ENCODE measurements around the gene CD3E.

The CD3E gene

DNA sequence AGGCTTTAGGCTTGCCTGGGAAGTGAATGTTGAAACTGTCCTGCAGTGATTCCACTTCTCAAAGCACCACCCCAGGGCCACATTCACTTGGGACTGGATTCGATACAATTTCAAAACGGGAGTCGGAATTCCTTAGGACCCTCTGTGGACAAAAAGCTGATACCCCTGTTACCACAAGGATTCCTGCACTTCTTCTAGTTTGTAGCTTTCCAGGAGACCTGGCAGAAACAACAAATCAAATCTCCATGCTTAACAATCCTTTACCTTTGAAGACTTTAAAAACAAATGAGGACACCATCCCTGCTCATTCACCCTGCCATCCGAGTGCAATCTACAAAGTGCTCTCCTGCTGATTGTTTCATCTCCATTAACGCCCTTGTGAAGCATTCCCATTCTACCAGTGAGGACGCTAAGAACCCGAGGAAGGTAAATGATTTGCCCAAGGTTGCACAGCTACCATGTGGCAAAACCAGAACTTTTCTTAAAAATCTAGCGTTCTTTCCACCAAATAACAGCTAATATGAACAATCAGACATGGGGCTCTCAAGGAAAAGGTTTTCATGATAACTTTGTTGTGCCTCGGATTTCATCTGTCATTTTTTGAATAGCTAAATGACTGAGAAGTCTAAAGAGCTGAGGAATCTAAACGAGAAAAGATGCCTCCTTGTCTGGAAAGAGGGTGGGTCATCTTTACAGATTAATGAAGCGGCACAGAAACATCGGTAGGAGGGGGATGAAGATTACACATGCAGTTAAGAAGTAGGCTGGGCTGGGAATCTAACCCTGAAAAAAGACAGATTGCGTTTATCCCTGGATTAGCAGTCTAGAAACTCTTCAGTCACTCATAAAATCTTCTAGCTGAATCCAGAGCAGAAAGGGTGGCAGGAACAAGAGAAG, 39.7 kb upstream of the CD3E start:
- peak; percentile 44 for DNase-seq (ENCODE audit: low read depth)
- H3K4me3 ChIP-seq (ENCODE audit: low read length), result peak overlapping the region; percentile 91

DNA sequence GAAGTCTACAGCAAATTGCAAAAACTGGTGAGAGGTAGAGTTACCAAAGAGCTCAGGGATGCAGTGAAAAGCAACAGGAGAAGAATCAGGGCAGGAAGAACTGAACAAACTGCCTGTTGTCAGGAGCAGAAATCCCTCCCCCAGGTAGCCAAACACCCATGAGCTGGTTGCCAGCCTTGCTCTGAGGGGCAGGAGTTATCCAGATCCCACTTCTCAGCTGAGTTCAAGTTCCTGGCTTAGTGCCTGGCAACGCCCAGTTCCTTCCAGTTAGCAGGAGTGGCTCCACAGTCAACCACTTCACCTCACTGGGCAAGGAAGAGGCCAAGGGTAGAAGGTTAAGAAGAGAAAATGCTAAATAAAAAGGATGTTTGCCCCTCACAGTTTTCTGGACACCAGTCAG, 38.6 kb upstream of the CD3E start:
- peak overlapping the region; percentile 91 for H3K4me3 ChIP-seq (ENCODE audit: low read length)
- TF ChIP-seq, protein P1, sequence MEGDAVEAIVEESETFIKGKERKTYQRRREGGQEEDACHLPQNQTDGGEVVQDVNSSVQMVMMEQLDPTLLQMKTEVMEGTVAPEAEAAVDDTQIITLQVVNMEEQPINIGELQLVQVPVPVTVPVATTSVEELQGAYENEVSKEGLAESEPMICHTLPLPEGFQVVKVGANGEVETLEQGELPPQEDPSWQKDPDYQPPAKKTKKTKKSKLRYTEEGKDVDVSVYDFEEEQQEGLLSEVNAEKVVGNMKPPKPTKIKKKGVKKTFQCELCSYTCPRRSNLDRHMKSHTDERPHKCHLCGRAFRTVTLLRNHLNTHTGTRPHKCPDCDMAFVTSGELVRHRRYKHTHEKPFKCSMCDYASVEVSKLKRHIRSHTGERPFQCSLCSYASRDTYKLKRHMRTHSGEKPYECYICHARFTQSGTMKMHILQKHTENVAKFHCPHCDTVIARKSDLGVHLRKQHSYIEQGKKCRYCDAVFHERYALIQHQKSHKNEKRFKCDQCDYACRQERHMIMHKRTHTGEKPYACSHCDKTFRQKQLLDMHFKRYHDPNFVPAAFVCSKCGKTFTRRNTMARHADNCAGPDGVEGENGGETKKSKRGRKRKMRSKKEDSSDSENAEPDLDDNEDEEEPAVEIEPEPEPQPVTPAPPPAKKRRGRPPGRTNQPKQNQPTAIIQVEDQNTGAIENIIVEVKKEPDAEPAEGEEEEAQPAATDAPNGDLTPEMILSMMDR (IDR thresholded peaks at IDR 0.05; ENCODE audit: insufficient read depth, low read depth, low read length, missing control alignments), result no peak
- peak; percentile 69 for DNase-seq (ENCODE audit: low read depth)

More for the DNA sequence above, 39.7 kb upstream of the CD3E start:
- TF ChIP-seq, protein P1 (IDR thresholded peaks at IDR 0.05; ENCODE audit: insufficient read depth, low read depth, low read length, missing control alignments), result no peak

DNA sequence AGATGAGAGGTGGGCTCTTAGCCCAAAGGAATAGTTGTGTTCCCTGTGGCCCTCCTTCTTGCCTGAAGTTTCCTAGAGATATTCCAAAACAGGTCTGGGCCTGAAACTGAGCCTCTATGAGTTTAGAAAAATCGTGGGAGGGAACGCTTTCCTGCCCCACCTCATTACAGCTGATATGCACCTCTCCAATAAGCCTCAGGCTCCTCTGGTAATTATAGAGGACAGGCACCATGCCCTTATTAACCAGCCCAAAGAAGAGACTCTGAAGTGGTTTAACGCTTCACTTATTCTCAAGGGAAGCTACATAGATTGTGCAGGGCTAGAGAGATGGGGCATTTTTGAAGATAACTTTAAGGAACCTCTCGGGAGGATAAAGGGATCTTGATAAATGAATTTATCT, 37.0 kb upstream of the CD3E start:
- peak; percentile 73 for DNase-seq (ENCODE audit: low read depth)
- no peak overlapping the region for H3K4me3 ChIP-seq (ENCODE audit: low read length)

DNA sequence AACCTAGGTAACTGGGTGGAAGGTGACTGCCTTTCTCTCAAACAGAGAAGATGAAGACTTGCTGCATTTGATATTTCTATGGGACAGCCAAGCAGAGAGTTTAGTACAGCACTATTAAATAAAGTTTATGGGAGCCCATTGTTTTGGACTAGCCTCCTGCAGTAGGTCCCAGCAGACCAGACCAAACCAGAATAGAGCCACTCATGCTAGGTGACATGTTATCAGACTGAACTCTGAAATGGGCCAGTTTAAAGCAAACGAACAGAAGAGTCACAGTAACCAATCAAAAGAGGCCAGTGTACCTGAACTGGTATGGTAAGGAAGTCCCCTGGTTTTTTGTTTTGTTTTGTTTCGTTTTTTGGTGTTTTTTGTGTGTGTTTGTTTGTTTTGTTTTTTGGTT, 32.5 kb upstream of the CD3E start:
- H3K4me3 ChIP-seq (ENCODE audit: low read length), result no peak overlapping the region
- no peak for DNase-seq (ENCODE audit: low read depth)
- TF ChIP-seq, protein P1 (IDR thresholded peaks at IDR 0.05; ENCODE audit: insufficient read depth, low read depth, low read length, missing control alignments), result no peak

More for the DNA sequence above, 37.0 kb upstream of the CD3E start:
- TF ChIP-seq, protein P1 (IDR thresholded peaks at IDR 0.05; ENCODE audit: insufficient read depth, low read depth, low read length, missing control alignments), result no peak

DNA sequence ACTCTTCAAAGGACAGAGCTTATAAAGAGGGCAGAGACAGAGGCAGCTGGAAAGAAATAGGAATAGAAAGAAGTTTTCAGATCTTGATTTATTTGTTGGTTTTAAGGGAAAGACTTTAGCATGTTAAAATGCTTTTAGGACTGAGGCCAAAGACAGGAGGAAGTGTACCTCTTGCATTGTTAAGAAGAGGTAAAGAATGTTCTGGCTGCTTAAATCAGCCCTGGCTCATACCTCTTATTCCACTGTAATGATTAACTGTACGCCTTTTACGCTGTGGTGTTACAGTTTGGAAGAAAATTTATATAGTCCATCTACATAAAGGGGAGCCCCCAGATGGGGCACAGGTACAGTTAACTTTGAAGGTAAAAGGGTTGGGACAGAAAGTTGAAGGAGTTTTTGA, 30.3 kb upstream of the CD3E start:
- TF ChIP-seq, protein P1 (IDR thresholded peaks at IDR 0.05; ENCODE audit: insufficient read depth, low read depth, low read length, missing control alignments), result no peak
- no peak overlapping the region for H3K4me3 ChIP-seq (ENCODE audit: low read length)
- DNase-seq (ENCODE audit: low read depth), result no peak

DNA sequence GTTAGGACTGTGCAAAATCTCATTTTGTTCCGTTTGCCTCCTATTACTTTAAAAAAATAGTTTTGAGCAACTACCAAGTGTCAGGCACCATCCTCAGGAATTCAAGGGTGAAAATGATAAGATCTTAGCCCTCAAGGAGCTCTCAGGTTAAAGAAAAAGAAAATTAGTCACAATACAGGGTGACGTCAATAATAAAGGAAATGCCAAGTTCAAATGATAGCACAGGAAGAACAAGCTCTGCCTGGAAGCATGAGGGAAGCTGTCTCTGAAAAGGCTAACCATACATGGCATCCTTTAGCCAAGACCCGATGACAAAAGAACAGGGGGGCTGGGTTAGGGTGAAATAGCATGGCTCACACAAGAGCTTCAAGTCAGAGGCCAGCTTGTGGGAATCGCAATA, 29.4 kb upstream of the CD3E start:
- TF ChIP-seq, protein P1 (IDR thresholded peaks at IDR 0.05; ENCODE audit: insufficient read depth, low read depth, low read length, missing control alignments), result no peak
- DNase-seq (ENCODE audit: low read depth), result peak; percentile 80
- H3K4me3 ChIP-seq (ENCODE audit: low read length), result no peak overlapping the region
